ENCODE data around the gene SMIM38. TPM values are rescaled to one million over a fixed set of nuclear protein-coding genes. Genes with fewer than 3 reads are reported as not detected.

The SMIM38 gene
- total RNA-seq, 1 donor from 2014 or later, result 0.74 TPM

- intact Hi-C loops (cut with DNase I), result no loop called here
- DNase-seq (ENCODE audit: extremely low spot score in 2 of 2), result no peak
- H3K27me3 ChIP-seq, result no peaks in the 10 kb centered on the region
- no peak overlapping the region for H3K27ac ChIP-seq
- peaks cover 26% of the 10 kb centered on the region for H3K4me1 ChIP-seq
- TF ChIP-seq CTCF (IDR thresholded peaks at IDR 0.05), result no peak
- no peak for TF ChIP-seq POLR2A (IDR thresholded peaks at IDR 0.05)
- TF ChIP-seq POLR2AphosphoS5 (IDR thresholded peaks at IDR 0.05; ENCODE audit: insufficient read depth in 1 of 2, low read depth in 1 of 2), result no peak
- H3K36me3 ChIP-seq, result no peaks in the 10 kb centered on the region
- no peaks in the 10 kb centered on the region for H3K9me3 ChIP-seq
- H3K4me3 ChIP-seq, result no peak overlapping the region
Measured at GRCh38 chr11:69126286-69126685, 29.4 kb upstream of the SMIM38 start.

DNA sequence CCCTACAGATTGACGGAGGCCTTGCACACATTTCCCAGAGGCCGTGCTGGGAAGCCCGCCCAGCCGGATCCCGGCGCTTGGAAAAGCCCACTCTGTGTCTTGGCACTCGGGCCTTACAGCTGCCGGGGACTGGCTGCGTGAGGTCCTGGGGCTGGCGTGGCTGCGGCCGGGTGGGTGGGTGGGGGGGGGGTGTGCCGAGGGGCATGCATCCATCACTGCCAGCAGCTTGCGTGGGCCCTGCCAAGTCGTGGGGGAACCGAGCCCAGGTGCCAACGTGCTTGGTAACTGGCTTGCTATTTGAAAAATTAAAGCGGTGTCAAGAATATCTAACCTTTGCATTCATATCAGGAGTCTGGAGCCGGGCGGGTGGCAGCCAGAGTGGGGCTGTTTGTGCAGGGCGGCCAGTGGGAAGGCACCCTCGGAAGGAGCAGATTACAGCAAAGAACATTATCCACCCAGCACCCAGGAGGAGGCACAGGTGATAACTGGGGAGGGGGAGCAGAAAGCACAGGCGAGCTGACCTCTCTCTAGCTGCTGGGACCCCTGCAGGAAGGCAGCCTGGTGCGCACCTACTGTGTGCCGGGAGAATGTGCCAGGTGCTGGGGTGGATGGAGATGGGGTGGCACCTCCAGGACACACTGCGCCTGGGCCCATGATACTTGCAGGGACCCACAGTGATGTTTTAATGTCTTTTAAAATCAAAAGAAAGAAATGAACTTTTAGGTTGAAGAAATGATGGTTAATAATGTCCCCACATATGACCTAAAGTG is 28.5 kb upstream of the SMIM38 start:
- H3K4me1 ChIP-seq, result peaks cover 20% of the 10 kb centered on the region
- H3K9me3 ChIP-seq, result no peaks in the 10 kb centered on the region
- no peaks in the 10 kb centered on the region for H3K27me3 ChIP-seq
- intact Hi-C loops (cut with DNase I), result no loop called here
- no peak overlapping the region for H3K27ac ChIP-seq
- TF ChIP-seq POLR2AphosphoS5 (IDR thresholded peaks at IDR 0.05; ENCODE audit: insufficient read depth in 1 of 2, low read depth in 1 of 2) (no peak), CTCF (IDR thresholded peaks at IDR 0.05) (no peak), POLR2A (IDR thresholded peaks at IDR 0.05) (no peak)
- H3K4me3 ChIP-seq, result no peak overlapping the region
- DNase-seq (ENCODE audit: extremely low spot score in 2 of 2), result no peak
- H3K36me3 ChIP-seq, result no peaks in the 10 kb centered on the region

DNA sequence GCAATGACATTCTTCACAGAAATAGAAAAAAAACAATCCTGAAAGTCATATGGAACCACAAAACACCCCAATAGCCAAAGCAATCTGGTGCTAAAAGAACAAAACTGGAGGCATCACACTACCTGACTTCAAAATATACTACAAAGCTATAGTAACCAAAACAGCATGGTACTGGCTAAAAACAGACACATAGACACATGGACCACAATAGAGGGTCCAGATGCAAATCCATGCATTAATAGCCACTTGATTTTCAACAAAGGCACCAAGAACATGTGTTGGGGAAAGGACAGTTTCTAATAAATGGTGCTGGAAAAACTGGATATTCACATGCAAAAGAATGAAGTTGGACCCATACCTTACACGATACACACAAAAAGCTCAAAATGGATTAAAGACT is 27.9 kb upstream of the SMIM38 start:
- DNase-seq (ENCODE audit: extremely low spot score in 2 of 2), result no peak
- Histone ChIP-seq H3K9me3 (no peaks in the 10 kb centered on the region), H3K36me3 (no peaks in the 10 kb centered on the region), H3K27me3 (no peaks in the 10 kb centered on the region), H3K4me1 (peaks cover 14% of the 10 kb centered on the region), H3K27ac (no peak overlapping the region), H3K4me3 (no peak overlapping the region)
- intact Hi-C loops (cut with DNase I), result no loop called here
- no peak for TF ChIP-seq POLR2AphosphoS5 (IDR thresholded peaks at IDR 0.05; ENCODE audit: insufficient read depth in 1 of 2, low read depth in 1 of 2)

- TF ChIP-seq POLR2A (IDR thresholded peaks at IDR 0.05), result no peak
- TF ChIP-seq POLR2AphosphoS5 (IDR thresholded peaks at IDR 0.05; ENCODE audit: insufficient read depth in 1 of 2, low read depth in 1 of 2), result no peak
- no peak for TF ChIP-seq CTCF (IDR thresholded peaks at IDR 0.05)
- no peak overlapping the region for H3K4me3 ChIP-seq
- no peak overlapping the region for H3K27ac ChIP-seq
- H3K9me3 ChIP-seq, result no peaks in the 10 kb centered on the region
- H3K4me1 ChIP-seq, result peaks cover 3% of the 10 kb centered on the region
- no peaks in the 10 kb centered on the region for H3K27me3 ChIP-seq
- intact Hi-C loops (cut with DNase I), result no loop called here
- no peaks in the 10 kb centered on the region for H3K36me3 ChIP-seq
- no peak for DNase-seq (ENCODE audit: extremely low spot score in 2 of 2)
Measured at GRCh38 chr11:69129053-69129452, 26.7 kb upstream of the SMIM38 start.

- Histone ChIP-seq H3K4me1 (no peaks in the 10 kb centered on the region), H3K27ac (no peak overlapping the region), H3K36me3 (no peaks in the 10 kb centered on the region), H3K4me3 (no peak overlapping the region), H3K27me3 (no peaks in the 10 kb centered on the region), H3K9me3 (no peaks in the 10 kb centered on the region)
- TF ChIP-seq POLR2A (IDR thresholded peaks at IDR 0.05), result no peak
- no peak for TF ChIP-seq CTCF (IDR thresholded peaks at IDR 0.05)
- no peak for TF ChIP-seq POLR2AphosphoS5 (IDR thresholded peaks at IDR 0.05; ENCODE audit: insufficient read depth in 1 of 2, low read depth in 1 of 2)
- no peak for DNase-seq (ENCODE audit: extremely low spot score in 2 of 2)
- intact Hi-C loops (cut with DNase I), result no loop called here
Measured at GRCh38 chr11:69129647-69130046, 26.1 kb upstream of the SMIM38 start.
